Lower lobe of right lung (tissue), 2 donors: ENCODE results near the gene SLC2A10. TPM values are rescaled to one million over a fixed set of nuclear protein-coding genes. Genes with fewer than 3 reads are reported as not detected.

ENCODE experiments used
- ATAC-seq, 2 donors: fragments of 200-7000 bp; cut with Tn5 transposase; one replicate each; pipeline ENCODE4 v1.9.1; 2020 to 2022; ENCODE audit warnings: mild to moderate bottlenecking in 2 of 2, moderate library complexity in 2 of 2
- DNase-seq: peaks from one replicate; pipeline ENCODE4 v3.0.0-alpha.2; 2020
- H3K27ac ChIP-seq: fragments of 200-600 bp; one replicate; pipeline ENCODE4 v1.8.0; 2022
- H3K27me3 ChIP-seq: fragments of 200-600 bp; one replicate; pipeline ENCODE4 v1.8.0; 2022; ENCODE audit warnings: low read depth
- H3K36me3 ChIP-seq: fragments of 200-600 bp; one replicate; pipeline ENCODE4 v1.8.0; 2022; ENCODE audit warnings: mild to moderate bottlenecking
- H3K4me1 ChIP-seq: fragments of 200-600 bp; one replicate; pipeline ENCODE4 v1.8.0; 2022
- H3K4me3 ChIP-seq: fragments of 200-600 bp; one replicate; pipeline ENCODE4 v1.8.0; 2022; ENCODE audit warnings: mild to moderate bottlenecking
- H3K9me3 ChIP-seq: fragments of 200-600 bp; one replicate; pipeline ENCODE4 v1.8.0; 2022
- intact Hi-C: fragments of 100-400 bp; cut with DNase I; formaldehyde crosslinking; loops from one replicate; pipeline ENCODE4 v1.11.0; 2022
- total RNA-seq: library from RNA; stranded (reverse); fragmentation: NEBNext Ultra II Directional; extraction: Animal tissue kit (Norgen Biotek cat#: 25700); gene quantifications from one replicate; pipeline ENCODE4 v1.2.1, GENCODE V29; 2021
- TF ChIP-seq, protein P1 (sequence below): fragments of 200-600 bp; IDR thresholded peaks from one replicate; pipeline ENCODE4 v1.8.0; 2022; ENCODE audit warnings: antibody characterized with exemption, mild to moderate bottlenecking
- donor health status: DM: no; HTN: yes; CAD: no; lungs with severe emphysema.

Gene SLC2A10
- total RNA-seq, 1 donor from 2014 or later, result 11.5 TPM

DNA sequence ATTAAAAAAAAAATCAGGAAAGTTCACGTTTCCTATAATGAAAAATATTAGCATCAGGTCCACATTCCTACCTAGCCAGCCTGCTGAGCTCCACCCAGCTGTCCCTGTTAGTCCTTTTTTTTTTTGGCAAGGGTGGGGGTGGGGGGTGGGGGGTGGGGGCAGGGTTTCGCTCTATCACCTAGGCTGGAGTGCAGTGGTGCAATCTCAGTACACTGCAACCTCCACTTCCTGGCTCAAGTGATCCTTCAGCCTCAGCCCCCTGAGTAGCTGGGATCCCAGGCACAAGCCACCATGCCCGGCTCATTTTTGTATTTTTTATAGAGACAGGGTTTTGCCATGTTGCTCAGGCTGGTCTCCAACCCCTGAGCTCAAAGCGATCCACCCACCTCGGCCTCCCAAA lies 7.5 kb upstream of the SLC2A10 start:
- peaks cover 5% of the 10 kb centered on the region for H3K27me3 ChIP-seq
- no peak overlapping the region for H3K4me3 ChIP-seq
- ATAC-seq (peak; percentile 43 to 45), DNase-seq (no peak)
- intact Hi-C loops, result no loop called here
- H3K4me1 ChIP-seq, result no peaks in the 10 kb centered on the region
- H3K36me3 ChIP-seq, result no peaks in the 10 kb centered on the region
- H3K9me3 ChIP-seq, result no peaks in the 10 kb centered on the region
- TF ChIP-seq, protein P1, sequence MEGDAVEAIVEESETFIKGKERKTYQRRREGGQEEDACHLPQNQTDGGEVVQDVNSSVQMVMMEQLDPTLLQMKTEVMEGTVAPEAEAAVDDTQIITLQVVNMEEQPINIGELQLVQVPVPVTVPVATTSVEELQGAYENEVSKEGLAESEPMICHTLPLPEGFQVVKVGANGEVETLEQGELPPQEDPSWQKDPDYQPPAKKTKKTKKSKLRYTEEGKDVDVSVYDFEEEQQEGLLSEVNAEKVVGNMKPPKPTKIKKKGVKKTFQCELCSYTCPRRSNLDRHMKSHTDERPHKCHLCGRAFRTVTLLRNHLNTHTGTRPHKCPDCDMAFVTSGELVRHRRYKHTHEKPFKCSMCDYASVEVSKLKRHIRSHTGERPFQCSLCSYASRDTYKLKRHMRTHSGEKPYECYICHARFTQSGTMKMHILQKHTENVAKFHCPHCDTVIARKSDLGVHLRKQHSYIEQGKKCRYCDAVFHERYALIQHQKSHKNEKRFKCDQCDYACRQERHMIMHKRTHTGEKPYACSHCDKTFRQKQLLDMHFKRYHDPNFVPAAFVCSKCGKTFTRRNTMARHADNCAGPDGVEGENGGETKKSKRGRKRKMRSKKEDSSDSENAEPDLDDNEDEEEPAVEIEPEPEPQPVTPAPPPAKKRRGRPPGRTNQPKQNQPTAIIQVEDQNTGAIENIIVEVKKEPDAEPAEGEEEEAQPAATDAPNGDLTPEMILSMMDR, result no peak
- H3K27ac ChIP-seq, result no peak overlapping the region

DNA sequence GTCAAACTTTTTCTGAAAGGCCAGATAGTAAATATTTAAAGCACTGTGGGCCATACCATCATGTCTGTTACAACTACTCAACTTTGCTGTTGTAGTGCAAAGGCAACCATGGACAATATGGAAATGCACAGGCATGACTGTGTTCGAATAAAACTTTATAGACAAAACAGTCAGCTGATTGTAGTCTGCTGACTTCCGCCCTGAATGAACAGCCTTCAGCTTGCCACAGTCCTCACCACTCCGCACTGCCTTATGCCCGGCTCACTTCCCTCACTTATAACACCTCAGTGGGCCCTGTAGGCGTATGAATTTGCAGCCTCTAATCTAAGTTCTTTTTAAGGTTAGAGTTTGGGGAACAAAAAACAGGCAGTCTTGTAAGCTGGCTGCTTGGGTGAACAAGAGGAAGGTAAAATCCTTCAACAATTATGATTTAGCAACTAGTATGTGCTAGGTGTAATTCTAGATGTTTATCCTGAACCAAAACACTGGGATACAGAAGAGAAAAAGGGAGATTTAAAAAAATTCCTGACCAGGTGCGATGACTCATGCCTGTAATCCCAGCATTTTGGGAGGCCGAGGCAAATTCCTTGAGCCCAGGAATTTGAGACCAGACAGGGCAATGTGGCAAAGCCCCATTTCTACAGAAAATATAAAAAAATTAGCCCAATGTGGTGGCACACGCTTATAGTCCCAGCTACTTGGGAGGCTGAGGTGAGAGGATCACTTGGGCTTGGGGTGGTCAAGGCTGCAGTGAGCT lies 6.8 kb upstream of the SLC2A10 start:
- Histone ChIP-seq H3K27me3 (peaks cover 5% of the 10 kb centered on the region), H3K9me3 (no peaks in the 10 kb centered on the region), H3K36me3 (no peaks in the 10 kb centered on the region), H3K4me3 (no peak overlapping the region), H3K4me1 (no peaks in the 10 kb centered on the region), H3K27ac (no peak overlapping the region)
- TF ChIP-seq, protein P1, result no peak
- DNase-seq, result no peak
- intact Hi-C loops, result no loop called here
- no peak for ATAC-seq

DNA sequence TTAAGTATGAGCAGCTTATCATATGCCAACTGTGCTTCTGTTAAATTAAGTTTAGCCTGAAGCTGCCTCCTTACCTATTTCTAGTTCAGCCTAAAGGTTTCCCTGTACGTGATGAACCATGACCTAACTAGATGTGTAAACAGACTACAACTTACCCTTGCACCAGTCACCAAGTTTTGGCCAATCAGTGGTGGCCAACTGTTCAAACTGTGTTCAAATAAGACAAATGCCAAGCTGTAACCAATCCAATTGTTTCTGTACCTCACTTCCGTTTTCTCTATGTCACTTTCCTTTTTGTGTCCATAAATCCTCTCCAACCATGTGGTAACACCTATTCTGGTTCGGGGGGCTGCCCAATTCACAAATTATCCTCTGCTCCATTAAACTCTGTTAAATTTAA lies 6.0 kb upstream of the SLC2A10 start:
- no peak overlapping the region for H3K27ac ChIP-seq
- H3K9me3 ChIP-seq, result no peaks in the 10 kb centered on the region
- TF ChIP-seq, protein P1, result no peak
- H3K36me3 ChIP-seq, result no peaks in the 10 kb centered on the region
- H3K4me3 ChIP-seq, result no peak overlapping the region
- intact Hi-C loops, result no loop called here
- DNase-seq (no peak), ATAC-seq (no peak)
- no peaks in the 10 kb centered on the region for H3K4me1 ChIP-seq
- H3K27me3 ChIP-seq, result peaks cover 5% of the 10 kb centered on the region

DNA sequence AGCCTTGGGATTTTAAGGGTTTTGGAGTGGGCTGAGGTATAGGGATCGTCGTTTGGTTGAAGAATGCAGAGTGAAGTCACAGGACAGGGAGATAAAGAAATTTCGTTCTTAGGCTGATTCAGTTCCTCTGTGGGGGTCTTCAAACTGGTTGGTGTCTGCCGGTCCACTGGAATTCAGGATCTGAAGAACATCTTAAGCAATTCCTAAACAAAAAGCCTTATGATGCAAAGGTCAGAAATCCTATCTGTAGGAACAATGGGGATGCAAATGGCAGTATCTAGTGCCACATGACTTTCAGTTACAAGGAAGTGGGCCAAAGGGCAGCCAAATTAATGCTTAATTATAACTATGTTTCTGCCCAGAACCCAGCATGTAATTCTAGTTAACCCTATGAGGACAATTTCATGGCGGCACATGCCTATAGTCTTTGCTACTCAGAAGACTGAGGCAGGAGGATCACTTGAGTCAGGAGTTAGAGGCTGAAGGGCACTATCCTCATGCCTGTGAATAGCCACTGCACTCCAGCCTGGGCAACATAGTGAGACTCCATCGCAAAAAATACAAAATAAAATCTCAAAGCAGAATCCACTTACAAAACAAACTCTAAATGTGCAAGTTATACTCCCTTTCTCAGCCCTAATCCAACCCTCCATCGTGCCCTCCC lies 4.6 kb upstream of the SLC2A10 start:
- H3K27me3 ChIP-seq, result peaks cover 5% of the 10 kb centered on the region
- H3K27ac ChIP-seq, result no peak overlapping the region
- no peak overlapping the region for H3K4me3 ChIP-seq
- H3K4me1 ChIP-seq, result peaks cover under 1% of the 10 kb centered on the region
- TF ChIP-seq, protein P1, result no peak
- ATAC-seq, result no peak
- no peaks in the 10 kb centered on the region for H3K36me3 ChIP-seq
- no peak for DNase-seq
- intact Hi-C loops, result no loop called here
- no peaks in the 10 kb centered on the region for H3K9me3 ChIP-seq

DNA sequence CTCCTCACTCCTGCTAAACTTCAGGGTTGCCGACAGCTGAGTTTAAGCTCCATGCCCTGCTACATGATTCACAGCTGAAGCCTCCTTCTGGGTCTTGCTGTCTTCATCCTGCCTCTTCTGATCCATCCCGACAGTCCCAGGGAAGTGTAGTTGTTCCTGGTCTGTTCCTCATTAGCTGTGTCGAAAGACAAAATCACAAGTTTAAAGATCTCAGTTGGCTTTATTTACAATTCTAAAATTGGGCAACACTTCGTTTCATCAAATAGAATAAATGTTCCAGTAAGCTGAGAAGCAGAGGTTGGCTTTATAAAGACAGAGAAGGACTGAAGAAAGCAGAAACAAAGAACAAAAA lies 4.1 kb upstream of the SLC2A10 start:
- Histone ChIP-seq H3K4me3 (no peak overlapping the region), H3K9me3 (no peaks in the 10 kb centered on the region), H3K27ac (no peak overlapping the region), H3K27me3 (peaks cover 5% of the 10 kb centered on the region), H3K4me1 (peaks cover 6% of the 10 kb centered on the region), H3K36me3 (no peaks in the 10 kb centered on the region)
- TF ChIP-seq, protein P1, result no peak
- ATAC-seq, result no peak
- no peak for DNase-seq
- intact Hi-C loops, result no loop called here
